Keratinocyte (primary cell): Measurements from ENCODE around the gene ZFYVE9. TPM values are rescaled to one million over a fixed set of nuclear protein-coding genes. Genes with fewer than 3 reads are reported as not detected.

ENCODE experiments used
- DNase-seq: peaks from one replicate; pipeline ENCODE4 v3.0.0-alpha.2; 2011; ENCODE audit warnings: low read depth, missing footprints, low spot score
- FAIRE-seq: peaks from 2 replicates; lab custom pipeline; 2011; peaks lifted over from hg19 to GRCh38; lab: Jason Lieb, UNC
- H2AFZ ChIP-seq: 2 replicates; pipeline ENCODE4 v1.6.0; 2012; ENCODE audit warnings: low read length, control low read depth, inconsistent platforms; ENCODE audit not compliant: control insufficient read depth
- H3K27ac ChIP-seq: 2 replicates; pipeline ENCODE4 v1.5.1; 2011; ENCODE audit warnings: low read length; ENCODE audit not compliant: control insufficient read depth, insufficient read depth
- H3K27me3 ChIP-seq: 3 replicates; pipeline ENCODE4 v1.6.0; 2011; ENCODE audit warnings: low read length; ENCODE audit not compliant: control insufficient read depth, insufficient read depth; ENCODE audit errors: extremely low read depth
- H3K36me3 ChIP-seq, 2 experiments: 2 replicates in 1 of 2; 3 replicates in 1 of 2; pipeline ENCODE4 v1.5.1; 2011; ENCODE audit warnings: low read length in 2 of 2, mild to moderate bottlenecking in 1 of 2; ENCODE audit not compliant: control insufficient read depth in 2 of 2, insufficient read depth in 2 of 2; ENCODE audit errors: extremely low read depth in 1 of 2
- H3K4me1 ChIP-seq: 3 replicates; pipeline ENCODE4 v1.5.1; 2011; ENCODE audit warnings: low read length; ENCODE audit not compliant: control insufficient read depth, insufficient read depth; ENCODE audit errors: extremely low read depth
- H3K4me2 ChIP-seq: 3 replicates; pipeline ENCODE4 v1.6.0; 2011; ENCODE audit warnings: low read depth, low read length; ENCODE audit not compliant: control insufficient read depth, insufficient read depth; ENCODE audit errors: extremely low read depth
- H3K4me3 ChIP-seq, 3 experiments: fragments of 200-600 bp in 1 of 3; sonication (generic) in 1 of 3; 2 replicates in 2 of 3; 3 replicates in 1 of 3; pipeline ENCODE4 v1.5.1; 2011 to 2016; ENCODE audit warnings: low read length in 3 of 3, mild to moderate bottlenecking in 3 of 3, control low read depth in 2 of 3, inconsistent platforms in 1 of 3, low read depth in 1 of 3, mixed read lengths in 1 of 3, mixed run types in 1 of 3, moderate library complexity in 1 of 3; ENCODE audit not compliant: control insufficient read depth in 2 of 3, insufficient read depth in 2 of 3; ENCODE audit errors: extremely low read depth in 1 of 3
- H3K79me2 ChIP-seq: 2 replicates; pipeline ENCODE4 v1.6.0; 2012; ENCODE audit warnings: low read length; ENCODE audit not compliant: control insufficient read depth, insufficient read depth
- H3K9ac ChIP-seq: 3 replicates; pipeline ENCODE4 v1.6.0; 2011; ENCODE audit warnings: low read length; ENCODE audit not compliant: control insufficient read depth, insufficient read depth; ENCODE audit errors: extremely low read depth
- H3K9me1 ChIP-seq: 3 replicates; pipeline ENCODE4 v1.6.0; 2011; ENCODE audit warnings: low read length; ENCODE audit not compliant: control insufficient read depth, insufficient read depth; ENCODE audit errors: extremely low read depth
- H3K9me3 ChIP-seq: 2 replicates; pipeline ENCODE4 v1.5.1; 2012; ENCODE audit warnings: low read depth, low read length; ENCODE audit not compliant: control insufficient read depth
- H4K20me1 ChIP-seq: 3 replicates; pipeline ENCODE4 v1.6.0; 2011; ENCODE audit warnings: low read length; ENCODE audit not compliant: control insufficient read depth, insufficient read depth; ENCODE audit errors: extremely low read depth
- EZH2 ChIP-seq: IDR thresholded peaks from one replicate; pipeline ENCODE4 v1.6.1; 2012; ENCODE audit warnings: inconsistent platforms, mild to moderate bottlenecking, low read length, moderate library complexity
- dilution Hi-C: fragments of 300-500 bp; cut with MboI; formaldehyde crosslinking; loops from one replicate; pipeline ENCODE4 v1.7.0; 2020; ENCODE audit warnings: low sequenced_read_pairs; ENCODE audit not compliant: extremely low pct_ligation_motif_present
- polyA plus RNA-seq, 5 experiments: library from polyadenylated mRNA; depleted of rRNA in 3 of 5; stranded (reverse) in 3 of 5; stranded (forward) in 1 of 5; unstranded in 1 of 5; fragments of >200 nt; gene quantifications; 1 replicate in 1 of 5; 2 replicates in 3 of 5; 3 replicates in 1 of 5; pipeline versions ENCODE4 v1.2.1 to v1.2.3, GENCODE V29; 2011 to 2012; ENCODE audit warnings: missing spikeins in 2 of 5, low read depth in 1 of 5, low replicate concordance in 1 of 5
- TF ChIP-seq, protein P1 (sequence below), 3 experiments: IDR thresholded peaks in 1 of 3; conservative IDR thresholded peaks in 1 of 3; optimal IDR thresholded peaks in 1 of 3; 2 replicates in 2 of 3; 3 replicates in 1 of 3; pipeline versions ENCODE3 to v1.5.1; 2011; ENCODE audit warnings: low read length in 3 of 3, mild to moderate bottlenecking in 3 of 3, moderate library complexity in 2 of 3, control low read depth in 1 of 3, inconsistent platforms in 1 of 3; ENCODE audit not compliant: insufficient read depth in 2 of 3; ENCODE audit errors: extremely low read depth in 1 of 3

Gene ZFYVE9
- polyA plus RNA-seq, 1 donor (not counting 4 experiments of a cell fraction or from before 2014, with no cell fraction given), result 27.7 TPM

DNA sequence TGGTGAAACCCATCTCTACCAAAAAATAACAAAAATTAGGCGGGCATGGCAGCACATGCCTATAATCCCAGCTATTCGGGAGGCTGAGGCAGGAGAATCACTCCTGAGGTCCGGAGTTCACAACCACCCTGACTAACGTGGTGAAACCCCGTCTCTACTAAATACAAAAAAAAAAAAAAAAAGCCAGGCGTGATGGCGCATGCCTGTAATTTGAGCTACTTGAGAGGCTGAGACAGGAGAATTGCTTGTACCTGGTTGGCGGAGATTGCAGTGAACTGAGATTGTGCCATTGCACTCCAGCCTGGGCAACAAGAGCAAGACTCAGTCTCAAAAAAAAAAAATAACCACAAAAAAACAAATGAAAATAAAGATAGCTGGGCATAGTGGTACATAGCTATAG is 181.8 kb downstream of the ZFYVE9 start:
- dilution Hi-C loops, result no loop called here
- DNase-seq, result no peak
- FAIRE-seq, result no peak

DNA sequence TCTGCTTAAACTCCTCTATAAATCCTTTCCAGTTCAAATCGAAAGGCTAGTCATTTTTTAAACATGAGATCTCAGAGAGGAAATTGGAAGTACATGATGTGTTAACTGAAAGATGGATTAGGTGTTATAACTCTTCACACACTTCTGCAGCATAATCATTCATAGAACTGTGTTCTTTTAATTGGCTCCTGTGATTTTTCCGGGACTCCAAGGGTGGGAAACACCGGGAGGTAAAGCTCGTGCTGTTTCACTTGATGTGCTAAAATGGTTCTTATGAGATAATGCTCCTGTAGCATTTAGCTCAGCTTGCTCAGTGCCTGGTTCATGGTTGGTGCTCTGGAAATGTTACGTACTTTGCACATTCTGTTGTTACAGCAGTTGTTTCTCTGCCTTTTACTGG is 183.9 kb downstream of the ZFYVE9 start:
- Histone ChIP-seq H3K9me1 (no peaks in the 10 kb centered on the region), H3K4me2 (no peak overlapping the region), H2AFZ (no peak overlapping the region), H4K20me1 (no peaks in the 10 kb centered on the region), H3K9me3 (no peaks in the 10 kb centered on the region), H3K79me2 (no peaks in the 10 kb centered on the region), H3K27me3 (no peaks in the 10 kb centered on the region), H3K27ac (no peak overlapping the region), H3K9ac (no peak overlapping the region), H3K36me3 (no peaks in the 10 kb centered on the region), H3K4me1 (no peaks in the 10 kb centered on the region), H3K4me3 (no peak overlapping the region)
- dilution Hi-C loops, result no loop called here
- DNase-seq (no peak), FAIRE-seq (no peak)
- TF ChIP-seq EZH2, result no peak
- TF ChIP-seq, protein P1, sequence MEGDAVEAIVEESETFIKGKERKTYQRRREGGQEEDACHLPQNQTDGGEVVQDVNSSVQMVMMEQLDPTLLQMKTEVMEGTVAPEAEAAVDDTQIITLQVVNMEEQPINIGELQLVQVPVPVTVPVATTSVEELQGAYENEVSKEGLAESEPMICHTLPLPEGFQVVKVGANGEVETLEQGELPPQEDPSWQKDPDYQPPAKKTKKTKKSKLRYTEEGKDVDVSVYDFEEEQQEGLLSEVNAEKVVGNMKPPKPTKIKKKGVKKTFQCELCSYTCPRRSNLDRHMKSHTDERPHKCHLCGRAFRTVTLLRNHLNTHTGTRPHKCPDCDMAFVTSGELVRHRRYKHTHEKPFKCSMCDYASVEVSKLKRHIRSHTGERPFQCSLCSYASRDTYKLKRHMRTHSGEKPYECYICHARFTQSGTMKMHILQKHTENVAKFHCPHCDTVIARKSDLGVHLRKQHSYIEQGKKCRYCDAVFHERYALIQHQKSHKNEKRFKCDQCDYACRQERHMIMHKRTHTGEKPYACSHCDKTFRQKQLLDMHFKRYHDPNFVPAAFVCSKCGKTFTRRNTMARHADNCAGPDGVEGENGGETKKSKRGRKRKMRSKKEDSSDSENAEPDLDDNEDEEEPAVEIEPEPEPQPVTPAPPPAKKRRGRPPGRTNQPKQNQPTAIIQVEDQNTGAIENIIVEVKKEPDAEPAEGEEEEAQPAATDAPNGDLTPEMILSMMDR (optimal IDR thresholded peaks at IDR 0.05 in 1 of 3, IDR thresholded peaks at IDR 0.05 in 1 of 3, conservative IDR thresholded peaks at IDR 0.05 in 1 of 3; ENCODE audit: extremely low read depth in 1 of 3, insufficient read depth in 2 of 3, low read length in 3 of 3), result no peak

More for the DNA sequence above, 181.8 kb downstream of the ZFYVE9 start:
- Histone ChIP-seq H3K27ac (no peak overlapping the region), H3K9me3 (no peaks in the 10 kb centered on the region), H3K4me1 (no peaks in the 10 kb centered on the region), H3K9ac (no peak overlapping the region), H4K20me1 (no peaks in the 10 kb centered on the region), H3K79me2 (no peaks in the 10 kb centered on the region), H3K36me3 (no peaks in the 10 kb centered on the region), H3K9me1 (no peaks in the 10 kb centered on the region), H3K4me3 (no peak overlapping the region), H3K4me2 (no peak overlapping the region), H2AFZ (no peak overlapping the region), H3K27me3 (no peaks in the 10 kb centered on the region)
- TF ChIP-seq, protein P1 (optimal IDR thresholded peaks at IDR 0.05 in 1 of 3, IDR thresholded peaks at IDR 0.05 in 1 of 3, conservative IDR thresholded peaks at IDR 0.05 in 1 of 3; ENCODE audit: extremely low read depth in 1 of 3, insufficient read depth in 2 of 3, low read length in 3 of 3), result no peak
- no peak for TF ChIP-seq EZH2
